ENCODE data around the gene SAMD7.

SAMD7 gene

DNA sequence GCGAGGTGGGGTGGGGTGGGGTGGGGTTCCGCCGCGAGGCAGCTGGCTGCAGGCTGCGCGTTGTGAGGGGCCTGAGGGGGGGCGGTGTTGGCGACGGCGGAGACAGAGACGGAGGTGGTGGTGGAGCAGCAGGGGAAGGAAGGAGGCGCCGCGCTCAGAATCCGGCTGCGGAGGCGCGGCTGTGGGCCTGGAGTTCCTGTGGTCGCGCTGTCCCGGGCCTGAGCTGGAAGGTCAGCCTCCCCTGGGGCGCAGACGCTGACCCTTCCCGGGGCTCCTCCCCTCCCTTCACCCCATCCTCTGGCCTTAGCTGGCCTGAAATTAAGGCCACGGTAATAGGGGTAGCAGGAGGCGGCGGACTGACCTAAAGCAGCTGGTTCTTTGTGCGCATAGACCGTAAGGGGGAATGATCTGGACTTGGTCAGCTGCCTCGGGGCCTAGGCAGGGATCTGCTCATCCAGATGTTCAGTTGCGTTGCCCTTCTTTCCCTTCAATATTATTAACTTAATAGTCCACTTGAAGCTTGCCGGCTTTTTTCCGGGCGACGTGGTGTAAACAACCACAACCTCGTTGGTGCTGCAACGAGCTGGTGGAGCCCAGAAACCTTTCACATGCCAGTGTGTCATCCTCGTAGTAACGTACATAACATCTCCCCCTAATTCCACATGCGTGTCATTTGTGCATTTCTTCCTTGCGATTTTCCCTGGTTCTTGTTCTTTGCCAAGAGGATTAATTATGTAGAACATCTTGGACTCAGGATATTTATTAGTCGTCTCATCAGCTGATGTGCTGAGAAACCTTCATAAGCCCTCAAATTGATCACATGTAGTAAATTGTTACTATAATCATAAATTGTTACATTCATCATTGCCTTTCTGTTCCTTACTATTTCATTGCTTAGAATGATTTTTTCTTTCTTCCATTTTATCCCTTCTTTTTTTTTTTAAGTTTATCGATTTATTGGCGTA lies 55.9 kb downstream of the SAMD7 start:
- FAIRE-seq = no peak

DNA sequence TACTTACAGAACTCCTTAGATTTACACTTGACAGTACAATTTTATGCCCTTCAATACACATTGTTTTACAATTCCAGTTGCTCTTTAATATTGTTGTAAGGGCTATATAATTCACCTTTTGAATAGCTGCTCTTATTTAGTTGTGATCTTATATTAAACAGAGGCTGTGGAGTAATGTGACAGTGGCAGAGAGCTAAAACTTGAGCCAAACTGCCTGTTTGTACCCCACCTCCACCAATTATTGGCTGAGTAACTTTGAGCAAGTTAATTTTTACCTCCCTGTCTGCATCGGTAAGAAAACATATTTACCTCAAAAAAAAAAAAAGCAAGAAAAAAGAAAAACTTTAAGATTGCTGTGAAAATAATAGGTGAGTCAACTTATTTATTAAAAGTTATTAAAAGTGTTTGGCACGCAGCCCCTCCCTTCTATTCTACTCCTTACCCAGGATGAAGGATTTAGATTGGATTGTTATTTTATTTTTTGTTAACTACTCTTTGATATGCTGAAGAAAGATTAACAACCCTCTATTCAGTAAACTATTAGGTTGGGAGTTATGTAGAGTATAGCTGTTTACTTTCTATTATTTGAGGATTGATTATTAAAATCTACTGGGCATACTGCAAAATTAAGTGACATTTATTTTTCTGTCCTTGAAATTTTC lies 57.0 kb downstream of the SAMD7 start:
- FAIRE-seq = no peak

DNA sequence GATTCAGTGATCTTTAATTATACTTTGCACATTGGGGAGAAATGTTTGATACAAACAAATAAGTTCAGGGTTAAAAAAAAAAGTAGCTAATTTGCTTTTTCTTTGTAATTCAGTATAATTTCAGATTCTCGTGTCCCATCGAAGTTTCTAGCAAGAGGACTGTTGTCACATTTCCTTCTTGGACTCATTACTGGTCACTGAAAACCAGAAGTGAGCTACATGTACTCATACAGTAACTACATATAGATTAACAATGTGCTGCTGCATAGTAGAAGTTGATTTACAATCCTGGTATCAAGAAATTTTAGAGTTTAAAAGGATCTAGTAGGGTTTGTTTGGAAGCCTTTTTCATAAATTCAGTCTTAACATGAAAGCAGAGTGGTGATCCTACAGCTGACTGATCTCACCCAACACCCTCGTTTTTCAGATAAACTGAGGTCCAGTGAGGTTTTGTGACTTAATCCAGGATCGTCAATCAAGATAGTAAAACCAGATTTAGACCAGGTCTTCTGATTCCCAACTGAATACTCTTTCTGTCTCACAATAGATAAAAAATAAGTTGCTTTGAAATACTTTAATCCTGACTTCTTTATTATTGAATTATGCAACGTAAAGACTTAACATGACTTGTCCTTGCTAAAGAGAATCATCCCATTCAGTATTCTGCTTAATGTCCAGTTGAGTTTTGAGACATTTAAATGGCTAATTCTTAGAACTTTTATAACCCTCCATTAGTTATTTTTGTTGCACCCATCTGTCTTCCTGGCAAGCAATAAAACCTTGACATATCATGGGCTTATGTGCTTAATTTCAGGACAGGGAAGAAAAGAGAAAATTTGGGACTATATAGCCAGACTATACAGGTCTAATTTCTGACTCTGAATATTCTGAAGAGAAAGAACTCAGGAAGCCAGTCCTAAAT lies 58.1 kb downstream of the SAMD7 start:
- FAIRE-seq = no peak

- FAIRE-seq = no peak
These were observed 59.5 kb downstream of the SAMD7 start for GRCh38 chr3:169970847-169971246.

- FAIRE-seq = no peak
These were observed 60.1 kb downstream of the SAMD7 start for GRCh38 chr3:169971522-169971921.

- FAIRE-seq = no peak
These were observed 68.7 kb downstream of the SAMD7 start for GRCh38 chr3:169980055-169980454.

DNA sequence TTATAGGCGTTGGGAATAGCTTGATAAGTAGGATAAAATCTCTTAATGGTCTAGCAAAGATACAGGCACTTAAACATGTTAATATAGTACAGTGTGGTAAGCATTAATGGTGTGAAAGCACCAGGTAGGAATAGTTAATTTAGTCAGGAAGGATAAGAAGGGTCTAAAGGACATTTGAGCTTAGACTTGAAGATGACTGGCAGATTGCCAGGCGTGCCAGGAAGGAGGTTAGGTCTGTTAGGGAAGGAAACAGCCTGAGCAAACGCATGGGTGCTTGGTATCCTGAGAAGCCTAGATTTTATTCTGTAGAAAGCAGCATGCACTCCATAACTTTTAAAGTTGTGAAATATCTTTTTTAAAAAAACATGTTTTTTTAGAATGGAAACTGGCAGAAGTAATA lies 72.9 kb downstream of the SAMD7 start:
- no peak for FAIRE-seq

Data from endometrium (tissue), 2 donors.